ENCODE data around the gene CNEP1R1. TPM values are rescaled to one million over a fixed set of nuclear protein-coding genes. Genes with fewer than 3 reads are reported as not detected.

Gene CNEP1R1
- total RNA-seq, 1 donor from 2014 or later = 25.6 TPM

DNA sequence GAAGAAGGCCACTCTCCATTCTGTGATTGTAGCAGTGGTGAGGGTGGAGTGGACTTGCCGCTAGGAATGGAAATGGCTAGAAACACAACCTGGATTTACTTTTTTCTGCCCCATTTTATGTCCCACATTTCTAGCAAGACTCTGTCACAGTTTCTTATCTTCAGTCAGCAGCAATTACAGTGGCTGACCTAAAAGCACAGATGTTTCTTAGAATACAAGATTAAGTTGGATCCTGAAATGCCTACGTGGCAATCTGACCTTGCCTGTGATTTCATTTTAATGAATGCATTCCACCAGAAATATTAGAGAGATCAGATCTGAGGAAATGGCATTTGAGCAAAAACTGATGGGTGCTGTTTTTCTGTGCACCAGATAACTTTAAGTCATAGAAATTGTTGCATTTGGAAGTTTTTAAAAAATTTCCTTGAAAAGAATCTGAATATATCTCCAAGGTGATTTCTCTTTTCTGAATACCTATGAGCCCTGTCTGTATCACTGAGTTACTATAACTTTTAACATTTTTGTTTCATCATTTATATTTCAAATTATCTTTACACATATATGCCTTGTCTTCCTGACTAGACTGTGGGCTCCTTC, 46.1 kb downstream of the CNEP1R1 start:
- no peak overlapping the region for H3K4me3 ChIP-seq
- ATAC-seq (no peak), DNase-seq (no peak)
- no peak for TF ChIP-seq CTCF (IDR thresholded peaks at IDR 0.05)
- H3K27me3 ChIP-seq (ENCODE audit: low read depth) = no peaks in the 10 kb centered on the region
- intact Hi-C loops (cut with DNase I) = no loop called here
- peaks cover 38% of the 10 kb centered on the region for H3K36me3 ChIP-seq
- no peak overlapping the region for H3K27ac ChIP-seq
- peaks cover 23% of the 10 kb centered on the region for H3K4me1 ChIP-seq
- H3K9me3 ChIP-seq = no peaks in the 10 kb centered on the region

GRCh38 chr16:50072730-50073129, 47.7 kb downstream of the CNEP1R1 start:
- TF ChIP-seq CTCF (IDR thresholded peaks at IDR 0.05) = no peak
- H3K27ac ChIP-seq = no peak overlapping the region
- no peak for ATAC-seq
- intact Hi-C loops (cut with DNase I) = no loop called here
- H3K4me1 ChIP-seq = peaks cover 10% of the 10 kb centered on the region
- no peaks in the 10 kb centered on the region for H3K27me3 ChIP-seq (ENCODE audit: low read depth)
- no peak for DNase-seq
- H3K36me3 ChIP-seq = peaks cover 51% of the 10 kb centered on the region
- H3K9me3 ChIP-seq = no peaks in the 10 kb centered on the region
- H3K4me3 ChIP-seq = no peak overlapping the region

DNA sequence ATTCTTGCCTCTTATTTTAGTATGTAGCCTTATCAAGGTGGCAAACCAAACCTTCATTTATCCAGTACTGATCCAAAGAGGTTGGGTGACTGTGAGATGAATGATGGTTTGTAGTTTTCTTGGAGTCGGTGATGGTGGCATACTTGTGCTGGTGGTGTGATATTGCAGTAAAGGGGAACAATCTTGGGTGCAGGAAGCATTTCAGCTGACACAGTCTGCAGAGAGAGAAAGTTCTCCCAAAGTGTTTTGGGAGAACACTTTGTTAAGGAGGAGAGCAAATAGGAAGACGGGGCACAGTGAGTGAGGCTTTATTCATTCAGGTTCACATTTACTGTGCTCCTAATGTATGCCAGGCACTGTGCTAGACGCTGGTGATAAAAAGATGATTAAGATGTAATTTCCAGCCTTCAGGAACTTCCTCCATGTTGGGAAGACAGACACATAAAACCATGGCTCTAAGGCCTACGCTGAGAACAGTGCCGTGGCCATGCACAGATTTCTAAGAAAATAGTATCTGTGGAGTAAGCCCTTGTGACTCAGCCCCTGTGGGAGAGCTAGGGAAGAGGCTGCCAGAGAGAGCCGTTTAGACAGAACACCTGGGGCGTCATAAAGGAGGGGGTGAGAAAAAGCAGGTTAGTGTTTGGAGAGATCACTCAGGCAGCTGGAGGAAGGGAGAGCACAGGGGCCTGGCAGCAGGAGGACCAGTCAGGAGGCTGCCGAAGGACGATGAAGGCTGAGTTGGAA, 54.5 kb downstream of the CNEP1R1 start:
- Histone ChIP-seq H3K9me3 (no peaks in the 10 kb centered on the region), H3K4me3 (no peak overlapping the region), H3K27ac (no peak overlapping the region), H3K4me1 (no peaks in the 10 kb centered on the region), H3K27me3 (ENCODE audit: low read depth) (no peaks in the 10 kb centered on the region), H3K36me3 (peaks cover 75% of the 10 kb centered on the region)
- intact Hi-C loops (cut with DNase I) = no loop called here
- TF ChIP-seq CTCF (IDR thresholded peaks at IDR 0.05) = no peak
- DNase-seq = no peak
- no peak for ATAC-seq

GRCh38 chr16:50081428-50082018, 56.5 kb downstream of the CNEP1R1 start:
- ATAC-seq (no peak), DNase-seq (no peak)
- no peak overlapping the region for H3K27ac ChIP-seq
- H3K4me1 ChIP-seq = no peaks in the 10 kb centered on the region
- intact Hi-C loops (cut with DNase I) = no loop called here
- peaks cover 79% of the 10 kb centered on the region for H3K36me3 ChIP-seq
- H3K27me3 ChIP-seq (ENCODE audit: low read depth) = no peaks in the 10 kb centered on the region
- no peak for TF ChIP-seq CTCF (IDR thresholded peaks at IDR 0.05)
- no peak overlapping the region for H3K4me3 ChIP-seq
- H3K9me3 ChIP-seq = no peaks in the 10 kb centered on the region

GRCh38 chr16:50083996-50084395, 59.0 kb downstream of the CNEP1R1 start:
- H3K9me3 ChIP-seq = no peaks in the 10 kb centered on the region
- ATAC-seq (no peak), DNase-seq (no peak)
- intact Hi-C loops (cut with DNase I) = no loop called here
- H3K27me3 ChIP-seq (ENCODE audit: low read depth) = no peaks in the 10 kb centered on the region
- no peaks in the 10 kb centered on the region for H3K4me1 ChIP-seq
- no peak overlapping the region for H3K4me3 ChIP-seq
- no peak for TF ChIP-seq CTCF (IDR thresholded peaks at IDR 0.05)
- peaks cover 82% of the 10 kb centered on the region for H3K36me3 ChIP-seq
- no peak overlapping the region for H3K27ac ChIP-seq

Data from lower lobe of right lung (tissue), 2 donors.